ENCODE measurements around the gene ITSN1. TPM values are rescaled to one million over a fixed set of nuclear protein-coding genes. Genes with fewer than 3 reads are reported as not detected.
"Not testable (repeated sequence)": the region's sequence is repeated elsewhere in the genome, so short reads cannot be mapped to it uniquely, and the experiment has no call there.

The ITSN1 gene
- total and polyA plus RNA-seq, 2 donors, result 7.2 to 7.4 TPM

GRCh38 chr21:33855190-33855589 lies 212.9 kb downstream of the ITSN1 start:
- peak in 3 of 9 donors; percentile 10 to 11 (median 10) for DNase-seq (ENCODE audit: low read depth in 6 of 9, low spot score in 9 of 9)
- Histone ChIP-seq H3K4me1 (ENCODE audit: control insufficient read depth in 2 of 2, insufficient read depth in 2 of 2, low read length in 2 of 2) (peaks cover 0 to 2% of the 10 kb centered on the region in 2 donors), H3K36me3 (ENCODE audit: control insufficient read depth in 2 of 2, insufficient read depth in 2 of 2, low read length in 1 of 2) (no peaks in the 10 kb centered on the region), H3K27me3 (ENCODE audit: control insufficient read depth in 2 of 2, insufficient read depth in 1 of 2, low read length in 1 of 2) (no peaks in the 10 kb centered on the region), H3K9me3 (ENCODE audit: control insufficient read depth in 2 of 2, insufficient read depth in 1 of 2, low read length in 1 of 2) (no peaks in the 10 kb centered on the region), H3K4me3 (ENCODE audit: low read length in 2 of 2) (no peak overlapping the region), H3K27ac (ENCODE audit: low read depth in 1 of 2, low read length in 1 of 2) (no peak overlapping the region)
- 96% methylated on average over 6 of the region's 6 CpGs for WGBS

GRCh38 chr21:33856893-33857527 lies 214.7 kb downstream of the ITSN1 start:
- H3K4me1 ChIP-seq (ENCODE audit: control insufficient read depth in 2 of 2, insufficient read depth in 2 of 2, low read length in 2 of 2), result peaks cover 0 to 2% of the 10 kb centered on the region in 2 donors
- DNase-seq (ENCODE audit: low read depth in 6 of 9, low spot score in 9 of 9), result no peak
- no peak overlapping the region for H3K27ac ChIP-seq (ENCODE audit: low read depth in 1 of 2, low read length in 1 of 2)
- no peaks in the 10 kb centered on the region for H3K36me3 ChIP-seq (ENCODE audit: control insufficient read depth in 2 of 2, insufficient read depth in 2 of 2, low read length in 1 of 2)
- no peaks in the 10 kb centered on the region for H3K27me3 ChIP-seq (ENCODE audit: control insufficient read depth in 2 of 2, insufficient read depth in 1 of 2, low read length in 1 of 2)
- H3K9me3 ChIP-seq (ENCODE audit: control insufficient read depth in 2 of 2, insufficient read depth in 1 of 2, low read length in 1 of 2), result no peaks in the 10 kb centered on the region
- no peak overlapping the region for H3K4me3 ChIP-seq (ENCODE audit: low read length in 2 of 2)
- 95% methylated on average over 17 of the region's 17 CpGs for WGBS

GRCh38 chr21:33857846-33858666 lies 215.8 kb downstream of the ITSN1 start:
- Histone ChIP-seq H3K27me3 (ENCODE audit: control insufficient read depth in 2 of 2, insufficient read depth in 1 of 2, low read length in 1 of 2) (no peaks in the 10 kb centered on the region), H3K9me3 (ENCODE audit: control insufficient read depth in 2 of 2, insufficient read depth in 1 of 2, low read length in 1 of 2) (no peaks in the 10 kb centered on the region), H3K4me3 (ENCODE audit: low read length in 2 of 2) (no peak overlapping the region), H3K36me3 (ENCODE audit: control insufficient read depth in 2 of 2, insufficient read depth in 2 of 2, low read length in 1 of 2) (no peaks in the 10 kb centered on the region), H3K4me1 (ENCODE audit: control insufficient read depth in 2 of 2, insufficient read depth in 2 of 2, low read length in 2 of 2) (peaks cover 0 to 2% of the 10 kb centered on the region in 2 donors), H3K27ac (ENCODE audit: low read depth in 1 of 2, low read length in 1 of 2) (peak overlapping the region in 1 of 2 donors; percentile 10)
- DNase-seq (ENCODE audit: low read depth in 6 of 9, low spot score in 9 of 9), result no peak
- WGBS, result 90% methylated on average over 25 of the region's 25 CpGs

- WGBS, result 88% methylated on average over 15 of the region's 15 CpGs
- H3K27me3 ChIP-seq (ENCODE audit: control insufficient read depth in 2 of 2, insufficient read depth in 1 of 2, low read length in 1 of 2), result no peaks in the 10 kb centered on the region
- DNase-seq (ENCODE audit: low read depth in 6 of 9, low spot score in 9 of 9), result no peak
- H3K27ac ChIP-seq (ENCODE audit: low read depth in 1 of 2, low read length in 1 of 2), result peak overlapping the region in 1 of 2 donors; percentile 10
- H3K9me3 ChIP-seq (ENCODE audit: control insufficient read depth in 2 of 2, insufficient read depth in 1 of 2, low read length in 1 of 2), result no peaks in the 10 kb centered on the region
- no peaks in the 10 kb centered on the region for H3K36me3 ChIP-seq (ENCODE audit: control insufficient read depth in 2 of 2, insufficient read depth in 2 of 2, low read length in 1 of 2)
- H3K4me3 ChIP-seq (ENCODE audit: low read length in 2 of 2), result no peak overlapping the region
- peaks cover 0 to 2% of the 10 kb centered on the region in 2 donors for H3K4me1 ChIP-seq (ENCODE audit: control insufficient read depth in 2 of 2, insufficient read depth in 2 of 2, low read length in 2 of 2)
Observed at GRCh38 chr21:33858667-33859372, 216.5 kb downstream of the ITSN1 start.

GRCh38 chr21:33859373-33860102 lies 217.2 kb downstream of the ITSN1 start:
- Histone ChIP-seq H3K27ac (ENCODE audit: low read depth in 1 of 2, low read length in 1 of 2) (no peak overlapping the region), H3K36me3 (ENCODE audit: control insufficient read depth in 2 of 2, insufficient read depth in 2 of 2, low read length in 1 of 2) (no peaks in the 10 kb centered on the region), H3K4me1 (ENCODE audit: control insufficient read depth in 2 of 2, insufficient read depth in 2 of 2, low read length in 2 of 2) (peaks cover 0 to 2% of the 10 kb centered on the region in 2 donors), H3K9me3 (ENCODE audit: control insufficient read depth in 2 of 2, insufficient read depth in 1 of 2, low read length in 1 of 2) (no peaks in the 10 kb centered on the region), H3K27me3 (ENCODE audit: control insufficient read depth in 2 of 2, insufficient read depth in 1 of 2, low read length in 1 of 2) (no peaks in the 10 kb centered on the region), H3K4me3 (ENCODE audit: low read length in 2 of 2) (no peak overlapping the region)
- no peak for DNase-seq (ENCODE audit: low read depth in 6 of 9, low spot score in 9 of 9)
- WGBS, result 98% methylated on average over 18 of the region's 18 CpGs

- no peak overlapping the region for H3K4me3 ChIP-seq (ENCODE audit: low read length in 2 of 2)
- DNase-seq (ENCODE audit: low read depth in 6 of 9, low spot score in 9 of 9), result no peak
- H3K4me1 ChIP-seq (ENCODE audit: control insufficient read depth in 2 of 2, insufficient read depth in 2 of 2, low read length in 2 of 2), result peaks cover 0 to 2% of the 10 kb centered on the region in 2 donors
- H3K27ac ChIP-seq (ENCODE audit: low read depth in 1 of 2, low read length in 1 of 2), result no peak overlapping the region
- no peaks in the 10 kb centered on the region for H3K27me3 ChIP-seq (ENCODE audit: control insufficient read depth in 2 of 2, insufficient read depth in 1 of 2, low read length in 1 of 2)
- no peaks in the 10 kb centered on the region for H3K9me3 ChIP-seq (ENCODE audit: control insufficient read depth in 2 of 2, insufficient read depth in 1 of 2, low read length in 1 of 2)
- 92% methylated on average over 8 of the region's 8 CpGs for WGBS
- H3K36me3 ChIP-seq (ENCODE audit: control insufficient read depth in 2 of 2, insufficient read depth in 2 of 2, low read length in 1 of 2), result no peaks in the 10 kb centered on the region
Observed at GRCh38 chr21:33860332-33860879, 218.1 kb downstream of the ITSN1 start.

GRCh38 chr21:33861125-33861524 lies 218.8 kb downstream of the ITSN1 start:
- Histone ChIP-seq H3K27ac (ENCODE audit: low read depth in 1 of 2, low read length in 1 of 2) (no peak overlapping the region), H3K4me1 (ENCODE audit: control insufficient read depth in 2 of 2, insufficient read depth in 2 of 2, low read length in 2 of 2) (peaks cover 0 to 2% of the 10 kb centered on the region in 2 donors), H3K4me3 (ENCODE audit: low read length in 2 of 2) (no peak overlapping the region), H3K36me3 (ENCODE audit: control insufficient read depth in 2 of 2, insufficient read depth in 2 of 2, low read length in 1 of 2) (no peaks in the 10 kb centered on the region), H3K27me3 (ENCODE audit: control insufficient read depth in 2 of 2, insufficient read depth in 1 of 2, low read length in 1 of 2) (no peaks in the 10 kb centered on the region), H3K9me3 (ENCODE audit: control insufficient read depth in 2 of 2, insufficient read depth in 1 of 2, low read length in 1 of 2) (no peaks in the 10 kb centered on the region)
- 96% methylated on average over 3 of the region's 3 CpGs for WGBS
- no peak for DNase-seq (ENCODE audit: low read depth in 6 of 9, low spot score in 9 of 9)

GRCh38 chr21:33863191-33863590 lies 220.9 kb downstream of the ITSN1 start:
- not testable (repeated sequence) for DNase-seq (ENCODE audit: low read depth in 6 of 9, low spot score in 9 of 9); H3K4me3 ChIP-seq (ENCODE audit: low read length in 2 of 2); H3K27ac ChIP-seq (ENCODE audit: low read depth in 1 of 2, low read length in 1 of 2); H3K27me3 ChIP-seq (ENCODE audit: control insufficient read depth in 2 of 2, insufficient read depth in 1 of 2, low read length in 1 of 2); H3K4me1 ChIP-seq (ENCODE audit: control insufficient read depth in 2 of 2, insufficient read depth in 2 of 2, low read length in 2 of 2); H3K9me3 ChIP-seq (ENCODE audit: control insufficient read depth in 2 of 2, insufficient read depth in 1 of 2, low read length in 1 of 2); H3K36me3 ChIP-seq (ENCODE audit: control insufficient read depth in 2 of 2, insufficient read depth in 2 of 2, low read length in 1 of 2)
- WGBS, result 98% methylated on average over 8 of the region's 8 CpGs
